Fibroblast of lung (primary cell): ENCODE results near the gene ERICH4.

Experiments
- EZH2 ChIP-seq: IDR thresholded peaks from 2 replicates; pipeline ENCODE4 v1.5.1; 2012; ENCODE audit warnings: low read length, control low read depth, mild to moderate bottlenecking; ENCODE audit errors: missing control alignments
- TF ChIP-seq, protein P1 (sequence below), 2 donors: IDR thresholded peaks in 1 of 2; conservative IDR thresholded peaks in 1 of 2; 1 replicate in 1 of 2; 2 replicates in 1 of 2; pipeline ENCODE4 v1.5.1; 2011 to 2012; ENCODE audit warnings: low read length in 2 of 2, control low read depth in 1 of 2, inconsistent platforms in 1 of 2, low read depth in 1 of 2, mild to moderate bottlenecking in 1 of 2

DNA sequence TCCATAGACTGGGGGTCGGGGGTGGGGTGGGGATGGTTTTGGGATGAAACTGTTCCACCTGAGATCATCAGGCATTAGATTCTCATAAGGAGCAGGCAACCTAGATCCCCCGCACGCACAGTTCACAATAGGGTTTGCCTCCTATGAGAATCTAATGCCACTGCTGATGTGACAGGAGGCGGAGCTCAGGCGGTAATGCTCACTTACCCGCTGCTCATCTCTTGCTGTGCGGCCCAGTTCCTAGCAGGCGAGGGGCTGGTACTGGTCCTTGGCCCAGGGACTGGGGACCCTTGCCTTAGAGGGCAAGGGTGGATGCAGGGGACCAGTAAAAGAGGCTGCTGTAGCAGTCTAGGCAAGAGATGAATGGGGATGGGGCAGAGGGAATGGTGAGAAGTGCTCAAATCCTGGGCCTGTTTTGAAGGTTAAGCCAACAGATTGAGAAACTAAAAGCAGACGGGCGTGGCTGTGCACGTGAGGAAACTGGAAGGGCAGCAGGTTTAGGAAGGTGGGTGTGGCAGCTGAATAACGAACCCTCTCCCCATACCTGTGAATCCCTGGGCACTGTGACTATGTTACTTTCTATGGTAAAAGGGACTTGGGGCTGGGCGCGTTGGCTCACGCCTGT lies 1.5 kb upstream of the ERICH4 start:
- TF ChIP-seq, protein P1, sequence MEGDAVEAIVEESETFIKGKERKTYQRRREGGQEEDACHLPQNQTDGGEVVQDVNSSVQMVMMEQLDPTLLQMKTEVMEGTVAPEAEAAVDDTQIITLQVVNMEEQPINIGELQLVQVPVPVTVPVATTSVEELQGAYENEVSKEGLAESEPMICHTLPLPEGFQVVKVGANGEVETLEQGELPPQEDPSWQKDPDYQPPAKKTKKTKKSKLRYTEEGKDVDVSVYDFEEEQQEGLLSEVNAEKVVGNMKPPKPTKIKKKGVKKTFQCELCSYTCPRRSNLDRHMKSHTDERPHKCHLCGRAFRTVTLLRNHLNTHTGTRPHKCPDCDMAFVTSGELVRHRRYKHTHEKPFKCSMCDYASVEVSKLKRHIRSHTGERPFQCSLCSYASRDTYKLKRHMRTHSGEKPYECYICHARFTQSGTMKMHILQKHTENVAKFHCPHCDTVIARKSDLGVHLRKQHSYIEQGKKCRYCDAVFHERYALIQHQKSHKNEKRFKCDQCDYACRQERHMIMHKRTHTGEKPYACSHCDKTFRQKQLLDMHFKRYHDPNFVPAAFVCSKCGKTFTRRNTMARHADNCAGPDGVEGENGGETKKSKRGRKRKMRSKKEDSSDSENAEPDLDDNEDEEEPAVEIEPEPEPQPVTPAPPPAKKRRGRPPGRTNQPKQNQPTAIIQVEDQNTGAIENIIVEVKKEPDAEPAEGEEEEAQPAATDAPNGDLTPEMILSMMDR (conservative IDR thresholded peaks at IDR 0.05 in 1 of 2, IDR thresholded peaks at IDR 0.05 in 1 of 2; ENCODE audit: low read depth in 1 of 2, low read length in 2 of 2) = no peak
- TF ChIP-seq EZH2 = no peak
